HG03565 (cell line): ENCODE results near the gene USP25.

Experiments used
- ATAC-seq: cut with Tn5 transposase; IDR thresholded peaks from one replicate; pipeline ENCODE4 v1.9.1; 2021; ENCODE audit warnings: mild to moderate bottlenecking, moderate library complexity; ENCODE audit not compliant: unreplicated experiment

Gene USP25, protein sequence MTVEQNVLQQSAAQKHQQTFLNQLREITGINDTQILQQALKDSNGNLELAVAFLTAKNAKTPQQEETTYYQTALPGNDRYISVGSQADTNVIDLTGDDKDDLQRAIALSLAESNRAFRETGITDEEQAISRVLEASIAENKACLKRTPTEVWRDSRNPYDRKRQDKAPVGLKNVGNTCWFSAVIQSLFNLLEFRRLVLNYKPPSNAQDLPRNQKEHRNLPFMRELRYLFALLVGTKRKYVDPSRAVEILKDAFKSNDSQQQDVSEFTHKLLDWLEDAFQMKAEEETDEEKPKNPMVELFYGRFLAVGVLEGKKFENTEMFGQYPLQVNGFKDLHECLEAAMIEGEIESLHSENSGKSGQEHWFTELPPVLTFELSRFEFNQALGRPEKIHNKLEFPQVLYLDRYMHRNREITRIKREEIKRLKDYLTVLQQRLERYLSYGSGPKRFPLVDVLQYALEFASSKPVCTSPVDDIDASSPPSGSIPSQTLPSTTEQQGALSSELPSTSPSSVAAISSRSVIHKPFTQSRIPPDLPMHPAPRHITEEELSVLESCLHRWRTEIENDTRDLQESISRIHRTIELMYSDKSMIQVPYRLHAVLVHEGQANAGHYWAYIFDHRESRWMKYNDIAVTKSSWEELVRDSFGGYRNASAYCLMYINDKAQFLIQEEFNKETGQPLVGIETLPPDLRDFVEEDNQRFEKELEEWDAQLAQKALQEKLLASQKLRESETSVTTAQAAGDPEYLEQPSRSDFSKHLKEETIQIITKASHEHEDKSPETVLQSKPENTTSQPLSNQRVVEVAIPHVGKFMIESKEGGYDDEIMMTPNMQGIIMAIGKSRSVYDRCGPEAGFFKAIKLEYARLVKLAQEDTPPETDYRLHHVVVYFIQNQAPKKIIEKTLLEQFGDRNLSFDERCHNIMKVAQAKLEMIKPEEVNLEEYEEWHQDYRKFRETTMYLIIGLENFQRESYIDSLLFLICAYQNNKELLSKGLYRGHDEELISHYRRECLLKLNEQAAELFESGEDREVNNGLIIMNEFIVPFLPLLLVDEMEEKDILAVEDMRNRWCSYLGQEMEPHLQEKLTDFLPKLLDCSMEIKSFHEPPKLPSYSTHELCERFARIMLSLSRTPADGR

DNA sequence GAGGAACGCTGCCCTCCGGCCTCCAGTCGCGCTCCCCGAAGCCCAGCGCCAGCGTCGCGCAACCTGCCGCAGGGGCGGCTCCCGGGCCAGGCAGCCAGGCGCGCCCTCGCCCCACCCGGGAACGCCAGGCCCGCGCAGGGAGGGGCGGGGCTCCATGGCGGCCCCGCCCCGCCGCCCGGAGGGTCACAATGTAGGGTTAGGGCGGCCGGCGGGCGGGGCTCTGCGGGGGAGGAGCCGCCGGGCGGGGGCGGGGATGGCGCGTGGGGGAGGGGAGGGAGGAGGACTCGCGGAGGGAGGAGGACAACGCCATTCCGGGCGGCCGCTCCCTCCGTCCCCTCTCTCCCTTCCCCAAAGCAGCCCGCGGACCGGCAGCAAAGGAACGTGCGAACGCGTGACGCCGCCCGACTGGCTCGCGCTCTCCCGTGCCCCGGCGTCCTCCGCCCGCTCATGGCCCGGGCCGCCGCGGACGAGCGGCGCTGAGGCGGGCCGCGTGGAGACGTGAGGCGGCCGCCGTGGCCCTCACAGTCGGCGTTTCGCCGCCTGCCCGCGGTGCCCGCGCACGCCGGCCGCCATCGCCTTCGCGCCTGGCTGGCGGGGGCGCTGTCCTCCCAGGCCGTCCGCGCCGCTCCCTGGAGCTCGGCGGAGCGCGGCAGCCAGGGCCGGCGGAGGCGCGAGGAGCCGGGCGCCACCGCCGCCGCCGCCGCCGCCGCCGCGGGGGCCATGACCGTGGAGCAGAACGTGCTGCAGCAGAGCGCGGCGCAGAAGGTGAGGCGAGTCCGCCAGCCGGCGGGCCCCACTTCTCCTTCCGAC is at the start of gene USP25:
Gene USP25 (plus strand): TSS at position 309 of the 810 bp plus-strand sequence. CDS start 412 bp downstream, at position 721.
- ATAC-seq, result peak; percentile 37

DNA sequence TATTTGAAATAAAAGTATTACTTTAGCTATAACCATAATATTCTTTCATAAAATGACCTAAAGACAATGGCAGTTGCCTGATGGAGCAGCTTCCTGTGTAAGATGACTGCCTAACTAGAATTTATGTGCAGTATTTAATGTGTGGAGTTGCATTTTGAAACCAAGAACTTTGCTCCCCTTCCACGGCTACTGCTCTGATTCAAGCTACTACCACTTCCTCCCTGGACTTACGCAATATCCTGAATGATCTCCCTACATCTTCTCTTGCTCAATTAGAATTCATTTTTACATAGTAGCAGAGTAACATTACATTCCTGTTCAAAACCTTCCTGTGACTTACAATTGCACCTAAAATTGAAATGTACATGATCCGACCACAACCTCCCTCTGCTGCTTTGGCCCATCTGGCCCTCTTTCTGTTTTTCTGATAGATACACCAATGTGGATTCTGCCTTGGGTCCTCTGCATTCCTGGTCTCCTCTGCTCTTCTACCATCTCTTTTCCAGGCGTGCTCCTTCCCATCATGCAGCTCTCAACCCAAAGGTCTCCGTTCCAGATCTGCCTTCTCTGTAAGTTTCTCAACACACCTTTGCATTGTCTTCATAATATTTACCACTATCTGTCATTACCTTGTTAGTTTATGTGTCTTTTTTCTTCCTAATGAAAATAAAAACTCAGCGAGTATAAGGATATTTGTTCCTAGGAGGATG is 47.4 kb upstream of the USP25 start:
- no peak for ATAC-seq

DNA sequence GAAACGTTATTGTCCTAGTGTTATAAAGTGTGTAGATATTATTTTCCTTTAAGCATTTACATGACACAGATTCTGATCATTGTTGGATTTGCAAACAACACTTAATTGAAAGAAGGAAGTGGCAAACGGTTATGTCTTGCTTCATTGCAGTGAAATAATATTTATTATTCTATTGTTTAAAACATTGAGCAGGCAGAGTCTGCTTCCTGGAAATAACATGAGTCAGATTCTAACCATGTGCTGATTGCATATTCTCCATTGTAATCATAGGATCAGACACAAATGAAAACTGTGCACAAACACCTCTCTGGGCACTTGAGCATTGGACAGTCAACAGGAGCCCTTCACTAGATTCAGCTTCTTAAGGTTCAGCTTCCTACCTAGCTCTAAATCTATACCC is 46.8 kb upstream of the USP25 start:
- ATAC-seq, result no peak

DNA sequence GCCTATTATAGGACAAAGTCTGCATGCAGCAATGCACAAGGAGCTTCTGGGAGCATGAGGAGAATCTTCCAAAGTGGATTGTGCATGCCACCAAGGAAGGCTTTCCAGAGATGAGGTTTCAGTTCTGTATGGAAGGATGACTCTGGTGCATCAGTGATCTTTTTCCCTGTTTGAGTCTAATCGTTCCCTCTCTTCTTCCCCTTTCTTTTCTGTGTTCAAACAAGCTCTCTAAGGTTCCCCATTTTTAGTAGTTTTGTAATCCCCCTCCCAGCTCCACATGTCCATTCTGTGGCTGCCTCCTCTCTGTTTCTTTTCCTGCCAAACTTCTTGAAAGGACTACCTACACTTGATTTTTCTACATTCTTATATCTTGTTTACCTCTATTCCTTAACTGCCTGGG is 43.3 kb upstream of the USP25 start:
- ATAC-seq, result no peak

DNA sequence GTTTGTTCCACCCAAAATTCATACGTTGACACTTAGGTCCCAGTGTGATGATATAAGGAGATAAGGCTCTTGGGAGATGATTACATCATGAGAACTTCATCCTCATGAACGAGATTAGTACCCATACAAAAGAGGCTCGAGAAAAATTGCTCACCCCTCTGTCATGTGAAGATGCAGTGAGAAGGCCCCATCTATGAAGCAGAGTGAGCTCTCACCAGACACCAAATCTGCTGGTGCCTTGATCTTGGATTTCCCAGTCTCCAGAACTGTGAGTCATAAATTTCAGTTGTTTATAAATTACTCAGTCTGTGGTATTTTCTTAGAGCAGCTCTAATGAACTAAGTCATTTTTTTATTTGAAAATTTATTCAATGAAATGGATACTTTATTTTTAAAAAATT is 42.6 kb upstream of the USP25 start:
- no peak for ATAC-seq

DNA sequence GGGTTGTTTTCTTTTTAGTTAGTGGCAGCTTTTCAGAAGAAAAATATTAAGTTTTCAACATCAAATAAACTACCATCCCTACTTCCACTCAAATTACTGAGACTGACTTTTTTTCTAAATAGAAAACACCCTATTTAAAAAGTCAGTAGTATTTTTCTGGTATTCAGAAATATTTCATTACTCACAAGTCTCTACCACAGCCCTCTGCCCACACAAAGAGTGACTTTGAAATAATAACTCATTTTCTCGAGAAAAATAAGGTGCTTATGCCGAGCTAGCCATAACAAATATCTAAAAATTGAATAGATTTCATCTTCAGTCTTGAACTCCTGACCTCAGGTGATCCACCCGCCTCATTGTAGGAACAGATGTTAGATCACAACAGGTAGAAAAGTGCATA is 41.8 kb upstream of the USP25 start:
- ATAC-seq, result no peak

DNA sequence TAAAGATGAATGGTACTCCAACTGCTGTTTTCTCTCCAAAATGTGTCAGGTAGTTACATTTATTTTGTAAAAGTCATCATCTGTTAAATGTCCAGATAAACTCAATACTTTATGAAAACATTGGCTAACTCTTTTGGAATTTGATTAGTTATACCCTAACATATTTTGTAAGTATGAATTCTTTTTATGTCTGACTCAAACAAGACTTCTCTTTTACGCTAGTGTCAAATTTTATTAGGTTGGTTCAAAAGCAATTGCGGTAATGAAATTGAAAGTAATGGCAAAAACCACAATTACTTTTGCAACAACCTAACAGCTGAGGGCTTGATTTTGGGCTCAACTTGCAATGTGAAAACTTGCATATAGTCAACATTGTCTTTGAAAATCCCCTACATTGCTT is 41.0 kb upstream of the USP25 start:
- ATAC-seq, result no peak

DNA sequence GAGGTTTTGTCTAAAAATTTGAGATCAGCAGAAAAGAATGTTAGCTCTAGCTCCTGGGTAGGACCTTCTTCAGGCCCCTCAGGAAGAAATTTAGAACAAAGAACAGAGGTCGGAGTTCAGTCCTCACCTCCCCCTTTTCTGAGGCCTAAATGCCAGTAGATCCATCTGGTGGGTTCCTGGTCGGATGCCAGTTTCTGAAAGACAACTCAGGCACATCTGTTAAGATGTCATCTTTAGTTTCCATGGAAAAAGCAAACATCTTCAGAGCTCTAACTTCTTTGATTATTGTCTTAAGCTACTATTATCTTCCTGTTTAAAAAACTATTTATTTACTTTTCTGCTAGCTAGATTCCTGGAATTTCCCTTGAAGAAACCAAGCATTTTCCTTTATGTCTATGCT is 37.1 kb upstream of the USP25 start:
- ATAC-seq, result no peak

DNA sequence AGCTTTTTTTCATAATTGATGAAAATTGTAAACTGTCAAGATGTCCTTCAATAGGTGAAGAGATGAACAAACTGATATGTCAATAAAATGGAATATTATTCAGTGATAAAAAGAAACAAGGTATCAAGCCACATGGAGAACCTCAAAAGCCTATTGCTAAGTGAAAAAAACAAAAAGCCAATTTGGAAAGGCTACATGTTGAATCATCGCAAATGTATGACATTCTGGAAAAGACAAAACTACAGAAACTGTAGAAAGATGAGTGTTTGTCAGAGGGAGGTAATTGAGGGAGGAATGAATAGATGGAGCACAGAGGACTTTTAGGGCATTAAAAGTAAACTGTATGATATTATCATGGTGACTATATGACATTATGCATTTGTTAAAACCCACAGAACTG is 34.5 kb upstream of the USP25 start:
- no peak for ATAC-seq

DNA sequence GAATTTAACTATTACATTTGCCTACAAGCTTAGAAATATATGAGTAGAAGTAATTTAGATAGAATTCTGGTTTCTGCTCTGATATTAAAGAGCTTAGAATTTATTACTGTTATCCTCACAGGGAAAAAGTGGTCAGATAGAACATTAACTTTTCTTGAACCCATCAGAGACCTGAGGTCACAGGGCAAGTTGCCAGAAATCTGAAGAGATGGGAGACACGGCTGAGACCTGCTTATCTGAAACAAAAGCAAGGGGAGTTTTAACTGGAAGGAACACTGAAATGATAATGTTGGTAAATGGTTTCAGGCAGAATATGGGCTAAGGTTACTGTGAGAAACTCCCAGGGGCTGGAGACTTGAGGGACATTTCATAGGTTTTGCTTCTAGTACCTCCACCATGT is 28.0 kb upstream of the USP25 start:
- ATAC-seq, result no peak

DNA sequence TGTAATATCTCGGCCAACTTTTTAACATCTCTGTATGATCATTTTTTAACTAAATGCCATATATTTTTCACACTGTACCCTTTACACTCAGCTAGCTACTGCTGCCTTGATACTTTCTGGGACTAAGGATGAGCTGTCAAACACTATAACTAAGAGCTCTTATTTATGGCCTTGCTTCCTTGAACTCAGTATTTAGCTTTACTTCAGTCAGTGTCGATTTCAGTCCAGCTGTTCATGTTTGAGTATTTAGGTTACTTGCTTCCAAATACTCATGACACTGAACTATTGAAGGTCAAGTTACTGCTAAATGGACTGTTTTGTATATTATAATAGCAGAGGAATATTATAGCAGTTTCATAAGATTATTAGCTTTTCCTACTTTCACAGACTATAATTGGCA is 25.9 kb upstream of the USP25 start:
- no peak for ATAC-seq

DNA sequence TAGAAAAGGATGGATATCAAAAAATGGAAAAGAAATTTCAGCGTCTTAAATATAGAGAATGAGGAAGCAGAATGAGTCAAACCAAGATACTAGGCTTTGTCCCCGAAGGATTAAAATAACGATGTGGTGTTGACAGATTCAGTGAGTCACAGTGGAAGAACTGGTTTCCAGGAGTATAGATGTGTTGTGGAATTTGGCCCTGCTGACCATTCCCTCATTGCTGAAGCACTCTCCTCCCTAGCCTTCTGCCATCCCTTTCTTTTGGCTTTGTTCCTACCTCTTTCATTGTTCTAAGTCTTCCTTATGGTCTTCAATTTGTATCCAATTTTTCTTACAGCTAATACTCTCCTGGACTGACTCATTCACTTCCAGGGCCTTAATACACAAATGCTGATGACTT is 23.1 kb upstream of the USP25 start:
- no peak for ATAC-seq

DNA sequence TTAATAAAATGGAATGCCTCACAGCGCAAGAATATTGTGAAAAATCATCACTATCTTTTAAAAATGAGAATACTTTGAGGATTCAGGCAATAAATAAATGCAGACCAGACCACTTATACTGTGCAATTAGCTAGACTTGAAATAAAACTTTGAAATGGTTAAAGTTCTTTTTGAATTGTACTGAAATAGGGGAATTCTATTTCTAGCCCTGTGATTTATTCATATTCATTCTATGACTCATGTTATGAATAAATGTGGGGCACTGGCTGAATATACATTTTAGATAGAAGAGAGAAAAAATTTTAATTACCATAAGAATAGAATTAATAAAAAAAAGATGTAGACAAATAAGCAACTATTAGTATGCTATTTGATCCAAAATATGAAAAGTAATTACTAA is 16.4 kb upstream of the USP25 start:
- ATAC-seq, result no peak

DNA sequence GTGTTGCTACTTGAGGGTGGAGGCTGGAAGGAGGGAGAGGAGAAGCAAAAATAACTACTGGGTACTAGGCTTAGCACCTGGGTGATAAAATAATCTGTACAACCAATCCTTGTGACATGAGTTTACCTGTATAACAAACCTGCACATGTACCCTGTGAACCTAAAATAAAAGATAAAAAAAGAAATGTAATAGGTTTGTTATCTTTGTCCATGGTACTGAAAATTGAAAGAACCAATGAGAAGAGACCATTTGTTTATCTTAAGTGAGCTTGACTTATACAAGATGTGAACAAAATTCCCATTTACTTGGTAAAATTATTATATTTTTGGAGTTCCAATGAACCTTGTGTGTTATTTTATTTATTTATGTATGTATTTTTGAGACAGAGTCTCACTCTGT is 11.1 kb upstream of the USP25 start:
- ATAC-seq, result no peak

DNA sequence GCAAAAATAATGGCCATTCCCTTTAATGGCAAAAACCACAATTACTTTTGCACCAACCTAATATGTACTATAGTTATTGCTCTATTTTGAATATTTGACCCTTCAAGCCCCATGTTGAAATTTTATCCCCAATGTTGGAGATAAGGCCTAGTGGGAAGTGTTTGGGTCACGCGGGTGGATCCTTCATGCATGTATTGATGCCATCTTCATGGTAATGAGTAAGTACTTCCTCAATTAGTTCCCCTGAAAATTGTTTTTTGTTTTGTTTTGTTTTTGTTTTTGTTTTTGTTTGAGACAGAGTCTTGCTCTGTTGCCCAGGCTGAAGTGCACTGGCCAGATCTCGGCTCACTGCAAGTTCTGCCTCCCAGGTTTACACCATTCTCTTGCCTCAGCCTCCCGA is 9.8 kb upstream of the USP25 start:
- no peak for ATAC-seq

DNA sequence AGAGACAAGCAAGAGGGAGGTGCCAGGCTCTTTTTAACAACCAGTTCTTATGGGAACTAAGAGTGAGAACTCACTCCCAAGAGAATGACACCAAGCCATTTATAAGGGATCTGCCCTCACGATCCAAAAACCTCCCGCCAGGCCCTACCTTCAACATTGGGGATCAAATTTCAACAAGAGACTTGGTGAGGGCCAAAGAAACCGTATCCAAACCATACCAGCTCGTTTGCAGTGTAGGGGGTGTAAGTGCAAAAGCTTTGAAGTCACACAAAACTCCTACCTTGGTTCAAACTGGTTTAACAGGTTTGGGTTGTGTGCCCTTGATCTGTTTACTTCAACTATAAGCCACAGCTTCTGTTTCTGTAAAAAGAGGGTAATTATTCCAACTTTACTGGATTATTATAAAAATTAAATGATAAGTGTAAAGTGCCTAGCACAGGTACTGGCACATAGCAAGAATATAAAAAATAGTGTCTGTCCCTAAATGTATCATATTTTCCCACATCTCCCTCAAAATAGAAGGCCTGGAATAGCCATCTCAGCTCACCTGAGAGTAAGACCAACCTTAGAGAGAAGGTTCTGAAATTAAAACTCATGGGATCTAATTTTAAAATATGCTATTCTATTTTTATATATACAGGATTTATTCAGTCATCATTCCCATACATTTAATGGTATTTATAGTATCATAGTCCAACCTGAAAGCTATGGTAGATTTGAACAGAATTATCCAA is 7.0 kb upstream of the USP25 start:
- no peak for ATAC-seq

DNA sequence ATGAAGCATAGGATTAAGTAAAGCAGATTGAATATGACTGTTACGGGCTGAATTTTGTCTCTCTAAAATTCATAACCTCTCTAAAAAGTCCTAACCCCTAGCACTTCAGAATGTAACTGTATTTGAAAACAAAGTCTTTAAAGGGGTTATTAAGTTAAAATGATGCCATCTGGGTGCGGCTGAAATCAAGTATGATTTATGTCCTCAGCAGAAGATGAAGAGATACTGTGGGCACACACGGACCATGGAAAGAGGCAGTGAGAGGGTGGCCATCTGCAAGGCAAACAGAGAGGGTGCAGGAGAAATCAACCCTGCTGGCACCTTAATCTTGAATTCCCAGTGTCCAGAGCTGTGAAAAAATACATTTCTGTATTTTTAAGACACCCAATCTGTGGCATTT is 3.8 kb upstream of the USP25 start:
- ATAC-seq, result no peak

DNA sequence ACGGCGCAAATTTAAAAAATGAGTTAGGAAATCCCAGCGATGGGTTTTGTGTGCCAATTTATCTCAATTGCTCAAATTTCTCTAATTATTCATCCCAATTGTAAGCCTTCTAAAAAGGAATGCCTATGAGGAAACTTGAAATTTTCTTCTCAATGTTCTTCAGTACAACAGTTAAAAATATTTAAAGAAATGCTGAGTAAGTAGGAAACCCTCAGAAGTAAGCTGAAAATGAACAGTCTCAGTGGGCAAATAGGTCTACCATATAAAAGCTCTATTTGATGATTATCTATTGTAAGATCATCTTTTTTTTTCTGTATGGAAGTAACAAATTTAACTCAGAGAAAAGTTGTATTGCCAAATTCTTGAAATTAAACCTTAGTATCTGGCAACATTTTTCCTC is 1.7 kb upstream of the USP25 start:
- ATAC-seq, result no peak

DNA sequence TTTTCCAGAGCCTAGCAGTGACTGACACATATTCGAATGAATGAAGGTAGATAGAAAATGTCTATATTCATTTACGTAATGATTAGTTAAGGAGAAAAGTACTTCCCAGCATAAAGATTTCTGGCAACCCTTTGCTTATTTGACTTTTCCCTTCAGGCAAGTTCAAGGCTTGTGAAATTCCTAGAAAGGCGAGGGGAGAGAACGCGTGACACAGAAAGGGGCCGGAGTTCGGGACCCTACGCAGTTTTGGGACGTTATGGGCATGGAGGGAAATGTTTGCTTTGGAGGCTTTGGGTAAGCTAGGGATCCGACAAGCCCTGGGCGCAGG is 472 bp upstream of the USP25 start:
- ATAC-seq, result no peak
